Middle frontal gyrus (tissue), 1 donor: ENCODE measurements around the gene LSMEM2.
"Not testable (repeated sequence)": the region's sequence is repeated elsewhere in the genome, so short reads cannot be mapped to it uniquely, and the experiment has no call there.

Experiments used
- DNase-seq: peaks from one replicate; pipeline ENCODE4 v3.0.0-alpha.2; 2015; ENCODE audit warnings: low spot score; ENCODE audit errors: extremely low spot score

The LSMEM2 gene

GRCh38 chr3:50264964-50265485, 13.9 kb upstream of the LSMEM2 start:
- no peak for DNase-seq

GRCh38 chr3:50265571-50265970, 13.3 kb upstream of the LSMEM2 start:
- no peak for DNase-seq

- DNase-seq = no peak
These were observed 12.9 kb upstream of the LSMEM2 start for GRCh38 chr3:50266017-50266416.

GRCh38 chr3:50266836-50267235, 12.1 kb upstream of the LSMEM2 start:
- no peak for DNase-seq

- DNase-seq = no peak
These were observed 11.5 kb upstream of the LSMEM2 start for GRCh38 chr3:50267280-50267913.

- DNase-seq = no peak
These were observed 10.6 kb upstream of the LSMEM2 start for GRCh38 chr3:50268276-50268675.

- DNase-seq = no peak
These were observed 10.0 kb upstream of the LSMEM2 start, which contains the start of gene SEMA3B for GRCh38 chr3:50268703-50269451. TSS of gene SEMA3B (plus strand) at chr3:50269147. CDS start at chr3:50269241, 94 bp downstream.

GRCh38 chr3:50269460-50269859, 9.4 kb upstream of the LSMEM2 start:
- no peak for DNase-seq

- no peak for DNase-seq
These were observed 8.9 kb upstream of the LSMEM2 start for GRCh38 chr3:50269977-50270413.

GRCh38 chr3:50270422-50271224, 8.3 kb upstream of the LSMEM2 start:
- DNase-seq = no peak

GRCh38 chr3:50271314-50271936, 7.5 kb upstream of the LSMEM2 start:
- DNase-seq = no peak

- DNase-seq = not testable (repeated sequence)
These were observed 6.4 kb upstream of the LSMEM2 start for GRCh38 chr3:50272538-50272910.

- peak; percentile 80 for DNase-seq
These were observed 5.8 kb upstream of the LSMEM2 start for GRCh38 chr3:50272911-50273688.

GRCh38 chr3:50273689-50274065, 5.2 kb upstream of the LSMEM2 start:
- no peak for DNase-seq

- DNase-seq = no peak
These were observed 4.3 kb upstream of the LSMEM2 start for GRCh38 chr3:50274371-50275104.

- no peak for DNase-seq
These were observed 3.5 kb upstream of the LSMEM2 start for GRCh38 chr3:50275141-50275995.

GRCh38 chr3:50275996-50276761, 2.7 kb upstream of the LSMEM2 start:
- no peak for DNase-seq

- DNase-seq = no peak
These were observed 2.2 kb upstream of the LSMEM2 start for GRCh38 chr3:50276762-50277101.
